Measurements from ENCODE around the gene PRPF8.
A peak's percentile ranks its signal among the peaks of the same experiment; 100 is the strongest.
"Not testable (repeated sequence)": the region's sequence is repeated elsewhere in the genome, so short reads cannot be mapped to it uniquely, and the experiment has no call there.

PRPF8 gene

GRCh38 chr17:1705004-1705403, 20.3 kb upstream of the PRPF8 start:
- DNase-seq: peak in 2 of 10 donors; percentile 23 to 52
- intact Hi-C loops (cut with DNase I): no loop called here

- DNase-seq: peak in 2 of 10 donors; percentile 0 to 6
- intact Hi-C loops (cut with DNase I): no loop called here
These were observed 18.4 kb upstream of the PRPF8 start for GRCh38 chr17:1703063-1703462.

GRCh38 chr17:1699891-1700290, 15.2 kb upstream of the PRPF8 start:
- intact Hi-C loops (cut with DNase I); DNase-seq: not testable (repeated sequence)

GRCh38 chr17:1697681-1698080, 13.0 kb upstream of the PRPF8 start:
- intact Hi-C loops (cut with DNase I): no loop called here

GRCh38 chr17:1695365-1695764, 10.7 kb upstream of the PRPF8 start:
- DNase-seq: no peak
- intact Hi-C loops (cut with DNase I): no loop called here

More at GRCh38 chr17:1697681-1698080, 13.0 kb upstream of the PRPF8 start:
- peak in 1 of 10 donors; percentile 70 for DNase-seq

GRCh38 chr17:1693339-1693738, 8.7 kb upstream of the PRPF8 start:
- peak in 1 of 10 donors; percentile 15 for DNase-seq
- intact Hi-C loops (cut with DNase I): no loop called here

GRCh38 chr17:1690544-1691221, 6.0 kb upstream of the PRPF8 start:
- intact Hi-C loops (cut with DNase I): no loop called here
- peak in 1 of 10 donors; percentile 1 for DNase-seq

GRCh38 chr17:1688405-1688804, 3.7 kb upstream of the PRPF8 start:
- DNase-seq: not testable (repeated sequence)

GRCh38 chr17:1686086-1686485, 1.4 kb upstream of the PRPF8 start:
- DNase-seq: peak in 1 of 10 donors; percentile 16
- intact Hi-C loops (cut with DNase I): no loop called here

More at GRCh38 chr17:1688405-1688804, 3.7 kb upstream of the PRPF8 start:
- intact Hi-C loops (cut with DNase I): not testable (repeated sequence)

- peak in 1 of 10 donors; percentile 36 for DNase-seq
- intact Hi-C loops (cut with DNase I): loop anchor here (5.0 kb wide), 1 partner anchor 34 kb away; no protein-coding TSS in a partner anchor
These were observed 1.2 kb downstream of the PRPF8 start for GRCh38 chr17:1683459-1683858.

- intact Hi-C loops (cut with DNase I): no loop called here
These were observed 8.3 kb downstream of the PRPF8 start for GRCh38 chr17:1676401-1676800.

GRCh38 chr17:1673041-1673785, 11.5 kb downstream of the PRPF8 start:
- intact Hi-C loops (cut with DNase I): no loop called here
- DNase-seq: peak in 2 of 10 donors; percentile 58 to 70

More at GRCh38 chr17:1676401-1676800, 8.3 kb downstream of the PRPF8 start:
- peak in 1 of 10 donors; percentile 64 for DNase-seq

GRCh38 chr17:1663934-1664333, 20.7 kb downstream of the PRPF8 start:
- peak in 3 of 10 donors; percentile 15 to 40 (median 19) for DNase-seq
- intact Hi-C loops (cut with DNase I): not testable (repeated sequence)

- peak in 2 of 10 donors; percentile 33 to 42 for DNase-seq
- intact Hi-C loops (cut with DNase I): no loop called here
These were observed 23.6 kb downstream of the PRPF8 start for GRCh38 chr17:1661045-1661444.

- DNase-seq: peak in 3 of 10 donors; percentile 8 to 22 (median 15)
- intact Hi-C loops (cut with DNase I): no loop called here
These were observed 26.6 kb downstream of the PRPF8 start for GRCh38 chr17:1658100-1658499.

- intact Hi-C loops (cut with DNase I): no loop called here
- DNase-seq: peak in 3 of 10 donors; percentile 2 to 13 (median 6)
These were observed 30.9 kb downstream of the PRPF8 start for GRCh38 chr17:1653735-1654134.

- intact Hi-C loops (cut with DNase I): not testable (repeated sequence)
- DNase-seq: peak in 2 of 10 donors; percentile 10 to 11
These were observed 31.9 kb downstream of the PRPF8 start for GRCh38 chr17:1652794-1653193.

- peak in 2 of 10 donors; percentile 19 to 32 for DNase-seq
- intact Hi-C loops (cut with DNase I): no loop called here
These were observed 33.2 kb downstream of the PRPF8 start for GRCh38 chr17:1651559-1651844.

GRCh38 chr17:1650731-1651558, 33.7 kb downstream of the PRPF8 start:
- DNase-seq: peak in 2 of 10 donors; percentile 59 to 73
- intact Hi-C loops (cut with DNase I): no loop called here

- peak in 2 of 10 donors; percentile 75 to 87 for DNase-seq
- intact Hi-C loops (cut with DNase I): loop anchor here (2.0 to 5.0 kb wide), 2 partner anchors 21 to 78 kb away; partner anchors contain the start of gene SLC43A2
These were observed 34.7 kb downstream of the PRPF8 start, which contains the start of gene RILP for GRCh38 chr17:1649844-1650501. Gene RILP, minus strand, starts transcription at chr17:1649866. Its CDS starts 62 bp downstream, at chr17:1649804.

Data from posterior cingulate gyrus (tissue), 11 donors.